Right lobe of liver (tissue), 4 donors: ENCODE results near the gene PRKCA.

ENCODE experiments used
- CTCF ChIP-seq, 4 donors: fragments of 200-600 bp in 3 of 4; fragments of 450-650 bp in 1 of 4; IDR thresholded peaks; one replicate each; pipeline versions ENCODE4 v1.5.1 to v1.8.0; 2016 to 2022; ENCODE audit warnings: antibody characterized with exemption in 4 of 4, mild to moderate bottlenecking in 2 of 4
- POLR2A ChIP-seq: fragments of 450-650 bp; IDR thresholded peaks from one replicate; pipeline ENCODE4 v1.6.1; 2017; ENCODE audit warnings: antibody characterized with exemption, mild to moderate bottlenecking
- donor health status: DM: no; HTN: no; CAD: no.
- donor health status: DM: no; HTN: no; CAD: no.
- donor health status: DM: no; HTN: yes; CAD: no.

DNA sequence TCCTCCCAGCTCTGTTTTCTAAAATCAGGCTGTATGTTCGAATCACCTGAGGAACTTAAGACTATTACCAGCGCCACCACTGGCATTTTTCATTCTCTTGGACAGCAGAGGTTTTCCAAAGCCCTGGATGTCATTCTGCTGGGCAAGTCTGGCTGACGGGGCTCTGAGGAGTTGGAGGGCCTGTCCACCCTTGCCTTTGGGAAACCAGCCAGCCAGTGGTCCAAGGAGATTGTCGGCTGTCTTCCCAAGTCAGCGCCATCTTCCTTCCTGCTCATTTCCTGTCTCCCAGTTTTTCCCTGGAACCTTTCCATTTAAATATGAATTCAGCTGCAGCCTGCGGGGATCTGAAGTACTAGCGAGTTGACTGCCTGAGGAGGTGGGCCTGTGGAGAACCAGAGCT, 258.3 kb downstream of the PRKCA start:
- TF ChIP-seq CTCF (IDR thresholded peaks at IDR 0.05) (no peak), POLR2A (no peak)
